Measurements from ENCODE around the gene PARD3B. TPM values are rescaled to one million over a fixed set of nuclear protein-coding genes. Genes with fewer than 3 reads are reported as not detected.
"Not testable (repeated sequence)": the region's sequence is repeated elsewhere in the genome, so short reads cannot be mapped to it uniquely, and the experiment has no call there.

Gene PARD3B
- total RNA-seq, 4 donors from 2014 or later = 21.8 to 85.6 (median 36.1) TPM

- Histone ChIP-seq H3K27ac (no peak overlapping the region), H3K4me1 (peaks cover 0 to 4% of the 10 kb centered on the region in 2 donors), H3K36me3 (no peaks in the 10 kb centered on the region), H3K4me3 (no peak overlapping the region), H3K9me3 (no peaks in the 10 kb centered on the region), H3K27me3 (no peaks in the 10 kb centered on the region)
- intact Hi-C loops (cut with DNase I; ENCODE audit: low total_unique reads) = no loop called here
- DNase-seq = no peak
- no peak for TF ChIP-seq POLR2A (IDR thresholded peaks at IDR 0.05)
- no peak for TF ChIP-seq CTCF (IDR thresholded peaks at IDR 0.05)
Measured at GRCh38 chr2:205484764-205485163, 939.5 kb downstream of the PARD3B start.

DNA sequence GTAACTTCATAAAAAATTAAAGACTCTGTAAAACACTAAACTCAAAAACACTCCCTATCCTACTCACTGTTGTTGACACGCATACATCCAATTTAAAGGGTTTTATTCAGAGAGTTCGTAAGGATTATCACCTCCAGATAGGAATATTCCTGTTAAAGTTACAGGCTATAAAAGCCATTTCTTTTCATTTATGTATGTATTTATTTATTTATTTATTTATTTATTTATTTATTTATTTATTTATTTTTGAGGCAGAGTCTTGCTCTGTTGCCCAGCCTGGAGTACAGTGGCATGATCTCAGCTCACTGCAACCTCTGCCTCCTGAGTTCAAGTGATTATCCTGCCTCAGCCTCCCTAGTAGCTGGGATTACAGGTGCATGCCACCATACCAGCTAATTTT, 948.3 kb downstream of the PARD3B start:
- H3K36me3 ChIP-seq; H3K27ac ChIP-seq; intact Hi-C loops (cut with DNase I; ENCODE audit: low total_unique reads); H3K4me1 ChIP-seq; DNase-seq; H3K27me3 ChIP-seq; H3K4me3 ChIP-seq; H3K9me3 ChIP-seq: not testable (repeated sequence)

- Histone ChIP-seq H3K4me1 (no peaks in the 10 kb centered on the region), H3K36me3 (no peaks in the 10 kb centered on the region), H3K4me3 (no peak overlapping the region), H3K27me3 (no peaks in the 10 kb centered on the region), H3K27ac (no peak overlapping the region), H3K9me3 (no peaks in the 10 kb centered on the region)
- no peak for DNase-seq
- intact Hi-C loops (cut with DNase I; ENCODE audit: low total_unique reads) = no loop called here
- TF ChIP-seq POLR2A (IDR thresholded peaks at IDR 0.05) (no peak), CTCF (IDR thresholded peaks at IDR 0.05) (no peak)
Measured at GRCh38 chr2:205494537-205495235, 949.4 kb downstream of the PARD3B start.

DNA sequence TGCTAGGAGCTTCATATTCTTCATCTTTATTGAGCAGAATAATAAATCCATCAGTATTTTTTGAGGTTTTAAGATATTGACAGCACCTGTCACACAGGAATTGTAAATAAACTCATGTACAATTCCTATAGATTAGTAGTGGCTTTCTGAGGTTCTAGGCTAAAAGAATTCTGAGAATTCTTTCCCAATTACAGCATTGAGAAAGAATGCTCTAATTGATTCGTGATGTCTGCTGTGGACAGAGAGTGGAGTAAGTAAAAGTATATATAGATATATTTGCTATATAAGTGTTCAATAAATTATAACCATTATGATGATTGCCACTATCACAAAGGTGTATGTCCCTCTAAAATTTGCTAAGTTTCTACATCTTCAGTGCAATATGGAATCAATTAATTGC, 950.5 kb downstream of the PARD3B start:
- no peaks in the 10 kb centered on the region for H3K9me3 ChIP-seq
- no peaks in the 10 kb centered on the region for H3K4me1 ChIP-seq
- no peaks in the 10 kb centered on the region for H3K27me3 ChIP-seq
- H3K27ac ChIP-seq = no peak overlapping the region
- intact Hi-C loops (cut with DNase I; ENCODE audit: low total_unique reads) = no loop called here
- TF ChIP-seq POLR2A (IDR thresholded peaks at IDR 0.05) = no peak
- TF ChIP-seq CTCF (IDR thresholded peaks at IDR 0.05) = no peak
- H3K4me3 ChIP-seq = no peak overlapping the region
- no peak for DNase-seq
- H3K36me3 ChIP-seq = no peaks in the 10 kb centered on the region

GRCh38 chr2:205496370-205496769, 951.1 kb downstream of the PARD3B start:
- Histone ChIP-seq H3K4me1 (no peaks in the 10 kb centered on the region), H3K27me3 (no peaks in the 10 kb centered on the region), H3K9me3 (no peaks in the 10 kb centered on the region), H3K4me3 (no peak overlapping the region), H3K27ac (no peak overlapping the region), H3K36me3 (no peaks in the 10 kb centered on the region)
- no peak for DNase-seq
- intact Hi-C loops (cut with DNase I; ENCODE audit: low total_unique reads) = no loop called here
- TF ChIP-seq POLR2A (IDR thresholded peaks at IDR 0.05) (no peak), CTCF (IDR thresholded peaks at IDR 0.05) (no peak)

GRCh38 chr2:205496772-205497171, 951.5 kb downstream of the PARD3B start:
- no peaks in the 10 kb centered on the region for H3K27me3 ChIP-seq
- intact Hi-C loops (cut with DNase I; ENCODE audit: low total_unique reads) = no loop called here
- TF ChIP-seq CTCF (IDR thresholded peaks at IDR 0.05) (no peak), POLR2A (IDR thresholded peaks at IDR 0.05) (no peak)
- DNase-seq = no peak
- H3K9me3 ChIP-seq = no peaks in the 10 kb centered on the region
- H3K36me3 ChIP-seq = no peaks in the 10 kb centered on the region
- H3K4me1 ChIP-seq = no peaks in the 10 kb centered on the region
- H3K27ac ChIP-seq = no peak overlapping the region
- H3K4me3 ChIP-seq = no peak overlapping the region
